Liver (tissue), 9 donors: ENCODE data around the gene STRA6. TPM values are rescaled to one million over a fixed set of nuclear protein-coding genes. Genes with fewer than 3 reads are reported as not detected.

Experiments used
- DNase-seq: peaks from one replicate; pipeline ENCODE4 v3.0.0-alpha.2; 2017; ENCODE audit warnings: low spot score
- H3K27ac ChIP-seq, 2 donors: one replicate each; pipeline ENCODE4 v1.7.0; 2013; ENCODE audit warnings: inconsistent platforms in 2 of 2, low read length in 2 of 2, control low read depth in 1 of 2, low read depth in 1 of 2, mild to moderate bottlenecking in 1 of 2
- H3K27me3 ChIP-seq, 4 donors: one replicate each; pipeline versions ENCODE4 v1.6.1 to v1.7.0; 2013; ENCODE audit warnings: low read length in 3 of 4, inconsistent platforms in 1 of 4, mild to moderate bottlenecking in 1 of 4, moderate library complexity in 1 of 4; ENCODE audit not compliant: control insufficient read depth in 4 of 4, insufficient read depth in 4 of 4
- H3K36me3 ChIP-seq, 4 donors: one replicate each; pipeline versions ENCODE4 v1.6.1 to v1.7.0; 2013; ENCODE audit warnings: low read length in 3 of 4, mild to moderate bottlenecking in 3 of 4, low read depth in 1 of 4, moderate library complexity in 1 of 4; ENCODE audit not compliant: control insufficient read depth in 4 of 4, insufficient read depth in 3 of 4
- H3K4me1 ChIP-seq, 4 donors: one replicate each; pipeline versions ENCODE4 v1.6.1 to v1.7.0; 2013; ENCODE audit warnings: low read length in 3 of 4, mild to moderate bottlenecking in 3 of 4, moderate library complexity in 1 of 4; ENCODE audit not compliant: control insufficient read depth in 4 of 4, insufficient read depth in 4 of 4
- H3K4me3 ChIP-seq, 3 donors: one replicate each; pipeline versions ENCODE4 v1.6.1 to v1.7.0; 2013; ENCODE audit warnings: low read length in 3 of 3, control low read depth in 1 of 3, low read depth in 1 of 3, mild to moderate bottlenecking in 1 of 3
- H3K9ac ChIP-seq, 2 donors: one replicate each; pipeline ENCODE4 v1.7.0; 2013; ENCODE audit warnings: low read length in 2 of 2, mild to moderate bottlenecking in 2 of 2, moderate library complexity in 2 of 2, control low read depth in 1 of 2, low read depth in 1 of 2
- H3K9me3 ChIP-seq, 4 donors: one replicate each; pipeline versions ENCODE4 v1.6.1 to v1.7.0; 2013; ENCODE audit warnings: low read length in 3 of 4; ENCODE audit not compliant: control insufficient read depth in 4 of 4
- EGR1 ChIP-seq, 2 donors: IDR thresholded peaks; 2 replicates each; pipeline ENCODE4 v1.6.1; 2016 to 2018; ENCODE audit warnings: antibody characterized with exemption in 2 of 2, low read depth in 2 of 2
- FOXA1 ChIP-seq: IDR thresholded peaks from 2 replicates; pipeline ENCODE4 v1.6.1; 2016; ENCODE audit warnings: antibody characterized with exemption
- FOXA2 ChIP-seq: IDR thresholded peaks from 2 replicates; pipeline ENCODE4 v1.6.1; 2016; ENCODE audit warnings: antibody characterized with exemption
- GABPA ChIP-seq, 2 donors: IDR thresholded peaks in 1 of 2; conservative IDR thresholded peaks in 1 of 2; 2 replicates each; pipeline ENCODE4 v1.6.1; 2016; ENCODE audit warnings: antibody characterized with exemption in 2 of 2, mild to moderate bottlenecking in 1 of 2, moderate library complexity in 1 of 2
- HNF4A ChIP-seq, 2 donors: conservative IDR thresholded peaks; 2 replicates each; pipeline ENCODE4 v1.6.1; 2016; ENCODE audit warnings: antibody characterized with exemption in 2 of 2, mild to moderate bottlenecking in 2 of 2
- HNF4G ChIP-seq: IDR thresholded peaks from 2 replicates; pipeline ENCODE4 v1.6.1; 2016; ENCODE audit warnings: antibody characterized with exemption
- JUND ChIP-seq, 2 donors: IDR thresholded peaks; 2 replicates each; pipeline ENCODE4 v1.6.1; 2016; ENCODE audit warnings: antibody characterized with exemption in 2 of 2
- MAX ChIP-seq: IDR thresholded peaks from 2 replicates; pipeline ENCODE4 v1.6.1; 2016; ENCODE audit warnings: antibody characterized with exemption
- NR2F2 ChIP-seq: IDR thresholded peaks from 2 replicates; pipeline ENCODE4 v1.6.1; 2016; ENCODE audit warnings: antibody characterized with exemption
- RAD21 ChIP-seq, 2 donors: IDR thresholded peaks; 2 replicates each; pipeline ENCODE4 v1.6.1; 2016; ENCODE audit warnings: antibody characterized with exemption in 2 of 2, mild to moderate bottlenecking in 2 of 2
- RXRA ChIP-seq, 2 donors: IDR thresholded peaks; 2 replicates each; pipeline ENCODE4 v1.6.1; 2017 to 2018; ENCODE audit warnings: antibody characterized with exemption in 2 of 2, mild to moderate bottlenecking in 1 of 2
- SP1 ChIP-seq: IDR thresholded peaks from 2 replicates; pipeline ENCODE4 v1.6.1; 2018; ENCODE audit warnings: antibody characterized with exemption, mild to moderate bottlenecking
- TAF1 ChIP-seq: conservative IDR thresholded peaks from 2 replicates; pipeline ENCODE4 v1.6.1; 2016; ENCODE audit warnings: antibody characterized with exemption, mild to moderate bottlenecking
- YY1 ChIP-seq: IDR thresholded peaks from 2 replicates; pipeline ENCODE4 v1.6.1; 2016; ENCODE audit warnings: antibody characterized with exemption, mild to moderate bottlenecking
- ZBTB33 ChIP-seq: IDR thresholded peaks from 2 replicates; pipeline ENCODE4 v1.6.1; 2016; ENCODE audit warnings: antibody characterized with exemption
- WGBS: extraction: QIAGEN DNeasy Blood & Tissue Kit; methylation state at CpG from one replicate; pipeline ENCODE4 v1.1.7; 2013; 5-methylcytosine and 5-hydroxymethylcytosine counted together
- polyA plus RNA-seq, 2 donors: library from polyadenylated mRNA; stranded (reverse) in 1 of 2; unstranded in 1 of 2; fragments of 200-250 nt in 1 of 2; fragments of >200 nt in 1 of 2; fragmentation: Nextera tagmentation in 1 of 2; extraction: Ambion mirVana in 1 of 2; gene quantifications; one replicate each; pipeline versions ENCODE4 v1.2.1 to v1.2.3, GENCODE V29; 2013 to 2015
- total RNA-seq, 2 donors: library from RNA; depleted of rRNA; stranded (reverse); fragments of >200 nt; gene quantifications; one replicate each; pipeline ENCODE4 v1.2.3, GENCODE V29; 2014
- TF ChIP-seq, protein P1 (sequence below): IDR thresholded peaks from 2 replicates; pipeline ENCODE4 v1.6.1; 2016; ENCODE audit warnings: antibody characterized with exemption
- TF ChIP-seq, protein P2 (sequence below): IDR thresholded peaks from 2 replicates; pipeline ENCODE4 v1.6.1; 2016; ENCODE audit warnings: antibody characterized with exemption, mild to moderate bottlenecking
- TF ChIP-seq, protein P3 (sequence below): fragments of 150-350 bp; IDR thresholded peaks from 2 replicates; pipeline ENCODE4 v1.5.1; 2017; ENCODE audit warnings: improper control_type of control experiment, low read depth, low read length; ENCODE audit not compliant: missing input control
- donor health status: healthy.
- donor health status: healthy.
- donor health status: healthy.
- donor health status: healthy.
- donor health status: healthy.

The STRA6 gene
- total and polyA plus RNA-seq, 4 donors, result 3.1 TPM; not detected in 3

GRCh38 chr15:74213858-74214284 lies 11.3 kb upstream of the STRA6 start:
- TF ChIP-seq, protein P1, sequence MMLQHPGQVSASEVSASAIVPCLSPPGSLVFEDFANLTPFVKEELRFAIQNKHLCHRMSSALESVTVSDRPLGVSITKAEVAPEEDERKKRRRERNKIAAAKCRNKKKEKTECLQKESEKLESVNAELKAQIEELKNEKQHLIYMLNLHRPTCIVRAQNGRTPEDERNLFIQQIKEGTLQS, result no peak
- TF ChIP-seq MAX (no peak), FOXA2 (no peak)
- 77% methylated on average over 7 of the region's 7 CpGs for WGBS
- no peak for DNase-seq

GRCh38 chr15:74212494-74212893 lies 9.9 kb upstream of the STRA6 start:
- Histone ChIP-seq H3K27ac (no peak overlapping the region), H3K36me3 (no peaks in the 10 kb centered on the region), H3K27me3 (peaks cover 0 to 3% (median 0%) of the 10 kb centered on the region in 4 donors), H3K9ac (no peak overlapping the region), H3K9me3 (no peaks in the 10 kb centered on the region), H3K4me3 (no peak overlapping the region), H3K4me1 (no peaks in the 10 kb centered on the region)
- TF ChIP-seq, protein P2, sequence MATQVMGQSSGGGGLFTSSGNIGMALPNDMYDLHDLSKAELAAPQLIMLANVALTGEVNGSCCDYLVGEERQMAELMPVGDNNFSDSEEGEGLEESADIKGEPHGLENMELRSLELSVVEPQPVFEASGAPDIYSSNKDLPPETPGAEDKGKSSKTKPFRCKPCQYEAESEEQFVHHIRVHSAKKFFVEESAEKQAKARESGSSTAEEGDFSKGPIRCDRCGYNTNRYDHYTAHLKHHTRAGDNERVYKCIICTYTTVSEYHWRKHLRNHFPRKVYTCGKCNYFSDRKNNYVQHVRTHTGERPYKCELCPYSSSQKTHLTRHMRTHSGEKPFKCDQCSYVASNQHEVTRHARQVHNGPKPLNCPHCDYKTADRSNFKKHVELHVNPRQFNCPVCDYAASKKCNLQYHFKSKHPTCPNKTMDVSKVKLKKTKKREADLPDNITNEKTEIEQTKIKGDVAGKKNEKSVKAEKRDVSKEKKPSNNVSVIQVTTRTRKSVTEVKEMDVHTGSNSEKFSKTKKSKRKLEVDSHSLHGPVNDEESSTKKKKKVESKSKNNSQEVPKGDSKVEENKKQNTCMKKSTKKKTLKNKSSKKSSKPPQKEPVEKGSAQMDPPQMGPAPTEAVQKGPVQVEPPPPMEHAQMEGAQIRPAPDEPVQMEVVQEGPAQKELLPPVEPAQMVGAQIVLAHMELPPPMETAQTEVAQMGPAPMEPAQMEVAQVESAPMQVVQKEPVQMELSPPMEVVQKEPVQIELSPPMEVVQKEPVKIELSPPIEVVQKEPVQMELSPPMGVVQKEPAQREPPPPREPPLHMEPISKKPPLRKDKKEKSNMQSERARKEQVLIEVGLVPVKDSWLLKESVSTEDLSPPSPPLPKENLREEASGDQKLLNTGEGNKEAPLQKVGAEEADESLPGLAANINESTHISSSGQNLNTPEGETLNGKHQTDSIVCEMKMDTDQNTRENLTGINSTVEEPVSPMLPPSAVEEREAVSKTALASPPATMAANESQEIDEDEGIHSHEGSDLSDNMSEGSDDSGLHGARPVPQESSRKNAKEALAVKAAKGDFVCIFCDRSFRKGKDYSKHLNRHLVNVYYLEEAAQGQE, result no peak
- TF ChIP-seq TAF1 (no peak), HNF4A (conservative IDR thresholded peaks at IDR 0.05) (no peak), RAD21 (IDR thresholded peaks at IDR 0.05) (no peak), HNF4G (no peak), MAX (no peak), RXRA (IDR thresholded peaks at IDR 0.05) (no peak), ZBTB33 (no peak), GABPA (IDR thresholded peaks at IDR 0.05 in 1 of 2, conservative IDR thresholded peaks at IDR 0.05 in 1 of 2) (no peak), YY1 (no peak), SP1 (no peak), FOXA2 (no peak), EGR1 (IDR thresholded peaks at IDR 0.05; ENCODE audit: low read depth in 2 of 2) (no peak), FOXA1 (no peak), JUND (IDR thresholded peaks at IDR 0.05) (no peak), NR2F2 (no peak)
- TF ChIP-seq, protein P1, result no peak
- TF ChIP-seq, protein P3, sequence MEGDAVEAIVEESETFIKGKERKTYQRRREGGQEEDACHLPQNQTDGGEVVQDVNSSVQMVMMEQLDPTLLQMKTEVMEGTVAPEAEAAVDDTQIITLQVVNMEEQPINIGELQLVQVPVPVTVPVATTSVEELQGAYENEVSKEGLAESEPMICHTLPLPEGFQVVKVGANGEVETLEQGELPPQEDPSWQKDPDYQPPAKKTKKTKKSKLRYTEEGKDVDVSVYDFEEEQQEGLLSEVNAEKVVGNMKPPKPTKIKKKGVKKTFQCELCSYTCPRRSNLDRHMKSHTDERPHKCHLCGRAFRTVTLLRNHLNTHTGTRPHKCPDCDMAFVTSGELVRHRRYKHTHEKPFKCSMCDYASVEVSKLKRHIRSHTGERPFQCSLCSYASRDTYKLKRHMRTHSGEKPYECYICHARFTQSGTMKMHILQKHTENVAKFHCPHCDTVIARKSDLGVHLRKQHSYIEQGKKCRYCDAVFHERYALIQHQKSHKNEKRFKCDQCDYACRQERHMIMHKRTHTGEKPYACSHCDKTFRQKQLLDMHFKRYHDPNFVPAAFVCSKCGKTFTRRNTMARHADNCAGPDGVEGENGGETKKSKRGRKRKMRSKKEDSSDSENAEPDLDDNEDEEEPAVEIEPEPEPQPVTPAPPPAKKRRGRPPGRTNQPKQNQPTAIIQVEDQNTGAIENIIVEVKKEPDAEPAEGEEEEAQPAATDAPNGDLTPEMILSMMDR, result no peak
- WGBS, result 89% methylated on average over 9 of the region's 9 CpGs
- no peak for DNase-seq

More at GRCh38 chr15:74213858-74214284, 11.3 kb upstream of the STRA6 start:
- Histone ChIP-seq H3K4me3 (no peak overlapping the region), H3K27me3 (peaks cover 0 to 3% (median 0%) of the 10 kb centered on the region in 4 donors), H3K27ac (no peak overlapping the region), H3K9ac (no peak overlapping the region), H3K4me1 (no peaks in the 10 kb centered on the region), H3K9me3 (no peaks in the 10 kb centered on the region), H3K36me3 (no peaks in the 10 kb centered on the region)
